ENCODE data around the gene ARHGAP15. TPM values are rescaled to one million over a fixed set of nuclear protein-coding genes. Genes with fewer than 3 reads are reported as not detected.

ARHGAP15 gene
- total and polyA plus RNA-seq, 2 experiments from 2014 or later: 0.26 TPM; not detected in 1

DNA sequence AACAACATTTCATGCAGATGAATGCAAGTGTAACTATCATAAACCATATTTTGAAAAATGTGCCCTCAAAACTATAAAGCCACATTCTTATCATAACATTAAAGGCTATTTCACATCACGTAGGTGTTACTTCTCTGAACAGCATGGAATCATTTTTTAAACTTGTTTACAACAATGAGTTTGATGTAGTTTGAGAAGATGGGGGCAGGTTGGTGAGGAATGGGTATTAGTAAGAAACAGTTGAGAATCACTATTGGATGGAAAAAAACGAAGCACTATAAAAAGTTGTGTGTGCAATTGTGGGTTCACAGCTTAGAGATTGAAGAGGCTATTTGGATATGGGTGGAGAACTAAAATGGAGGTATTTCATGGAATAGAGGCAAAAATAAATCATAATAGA lies 569.1 kb downstream of the ARHGAP15 start (continued):
- TF ChIP-seq, protein P1, sequence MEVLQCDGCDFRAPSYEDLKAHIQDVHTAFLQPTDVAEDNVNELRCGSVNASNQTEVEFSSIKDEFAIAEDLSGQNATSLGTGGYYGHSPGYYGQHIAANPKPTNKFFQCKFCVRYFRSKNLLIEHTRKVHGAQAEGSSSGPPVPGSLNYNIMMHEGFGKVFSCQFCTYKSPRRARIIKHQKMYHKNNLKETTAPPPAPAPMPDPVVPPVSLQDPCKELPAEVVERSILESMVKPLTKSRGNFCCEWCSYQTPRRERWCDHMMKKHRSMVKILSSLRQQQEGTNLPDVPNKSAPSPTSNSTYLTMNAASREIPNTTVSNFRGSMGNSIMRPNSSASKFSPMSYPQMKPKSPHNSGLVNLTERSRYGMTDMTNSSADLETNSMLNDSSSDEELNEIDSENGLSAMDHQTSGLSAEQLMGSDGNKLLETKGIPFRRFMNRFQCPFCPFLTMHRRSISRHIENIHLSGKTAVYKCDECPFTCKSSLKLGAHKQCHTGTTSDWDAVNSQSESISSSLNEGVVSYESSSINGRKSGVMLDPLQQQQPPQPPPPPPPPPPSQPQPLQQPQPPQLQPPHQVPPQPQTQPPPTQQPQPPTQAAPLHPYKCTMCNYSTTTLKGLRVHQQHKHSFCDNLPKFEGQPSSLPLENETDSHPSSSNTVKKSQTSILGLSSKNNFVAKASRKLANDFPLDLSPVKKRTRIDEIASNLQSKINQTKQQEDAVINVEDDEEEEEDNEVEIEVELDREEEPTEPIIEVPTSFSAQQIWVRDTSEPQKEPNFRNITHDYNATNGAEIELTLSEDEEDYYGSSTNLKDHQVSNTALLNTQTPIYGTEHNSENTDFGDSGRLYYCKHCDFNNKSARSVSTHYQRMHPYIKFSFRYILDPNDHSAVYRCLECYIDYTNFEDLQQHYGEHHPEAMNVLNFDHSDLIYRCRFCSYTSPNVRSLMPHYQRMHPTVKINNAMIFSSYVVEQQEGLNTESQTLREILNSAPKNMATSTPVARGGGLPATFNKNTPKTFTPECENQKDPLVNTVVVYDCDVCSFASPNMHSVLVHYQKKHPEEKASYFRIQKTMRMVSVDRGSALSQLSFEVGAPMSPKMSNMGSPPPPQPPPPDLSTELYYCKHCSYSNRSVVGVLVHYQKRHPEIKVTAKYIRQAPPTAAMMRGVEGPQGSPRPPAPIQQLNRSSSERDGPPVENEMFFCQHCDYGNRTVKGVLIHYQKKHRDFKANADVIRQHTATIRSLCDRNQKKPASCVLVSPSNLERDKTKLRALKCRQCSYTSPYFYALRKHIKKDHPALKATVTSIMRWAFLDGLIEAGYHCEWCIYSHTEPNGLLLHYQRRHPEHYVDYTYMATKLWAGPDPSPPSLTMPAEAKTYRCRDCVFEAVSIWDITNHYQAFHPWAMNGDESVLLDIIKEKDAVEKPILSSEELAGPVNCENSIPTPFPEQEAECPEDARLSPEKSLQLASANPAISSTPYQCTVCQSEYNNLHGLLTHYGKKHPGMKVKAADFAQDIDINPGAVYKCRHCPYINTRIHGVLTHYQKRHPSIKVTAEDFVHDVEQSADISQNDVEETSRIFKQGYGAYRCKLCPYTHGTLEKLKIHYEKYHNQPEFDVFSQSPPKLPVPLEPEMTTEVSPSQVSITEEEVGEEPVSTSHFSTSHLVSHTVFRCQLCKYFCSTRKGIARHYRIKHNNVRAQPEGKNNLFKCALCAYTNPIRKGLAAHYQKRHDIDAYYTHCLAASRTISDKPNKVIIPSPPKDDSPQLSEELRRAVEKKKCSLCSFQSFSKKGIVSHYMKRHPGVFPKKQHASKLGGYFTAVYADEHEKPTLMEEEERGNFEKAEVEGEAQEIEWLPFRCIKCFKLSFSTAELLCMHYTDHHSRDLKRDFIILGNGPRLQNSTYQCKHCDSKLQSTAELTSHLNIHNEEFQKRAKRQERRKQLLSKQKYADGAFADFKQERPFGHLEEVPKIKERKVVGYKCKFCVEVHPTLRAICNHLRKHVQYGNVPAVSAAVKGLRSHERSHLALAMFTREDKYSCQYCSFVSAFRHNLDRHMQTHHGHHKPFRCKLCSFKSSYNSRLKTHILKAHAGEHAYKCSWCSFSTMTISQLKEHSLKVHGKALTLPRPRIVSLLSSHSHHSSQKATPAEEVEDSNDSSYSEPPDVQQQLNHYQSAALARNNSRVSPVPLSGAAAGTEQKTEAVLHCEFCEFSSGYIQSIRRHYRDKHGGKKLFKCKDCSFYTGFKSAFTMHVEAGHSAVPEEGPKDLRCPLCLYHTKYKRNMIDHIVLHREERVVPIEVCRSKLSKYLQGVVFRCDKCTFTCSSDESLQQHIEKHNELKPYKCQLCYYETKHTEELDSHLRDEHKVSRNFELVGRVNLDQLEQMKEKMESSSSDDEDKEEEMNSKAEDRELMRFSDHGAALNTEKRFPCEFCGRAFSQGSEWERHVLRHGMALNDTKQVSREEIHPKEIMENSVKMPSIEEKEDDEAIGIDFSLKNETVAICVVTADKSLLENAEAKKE (CRISPR knock-in tag; IDR thresholded peaks at IDR 0.05): no peak
- TF ChIP-seq CREB1 (CRISPR knock-in tag; IDR thresholded peaks at IDR 0.05; ENCODE audit: low read depth): no peak

DNA sequence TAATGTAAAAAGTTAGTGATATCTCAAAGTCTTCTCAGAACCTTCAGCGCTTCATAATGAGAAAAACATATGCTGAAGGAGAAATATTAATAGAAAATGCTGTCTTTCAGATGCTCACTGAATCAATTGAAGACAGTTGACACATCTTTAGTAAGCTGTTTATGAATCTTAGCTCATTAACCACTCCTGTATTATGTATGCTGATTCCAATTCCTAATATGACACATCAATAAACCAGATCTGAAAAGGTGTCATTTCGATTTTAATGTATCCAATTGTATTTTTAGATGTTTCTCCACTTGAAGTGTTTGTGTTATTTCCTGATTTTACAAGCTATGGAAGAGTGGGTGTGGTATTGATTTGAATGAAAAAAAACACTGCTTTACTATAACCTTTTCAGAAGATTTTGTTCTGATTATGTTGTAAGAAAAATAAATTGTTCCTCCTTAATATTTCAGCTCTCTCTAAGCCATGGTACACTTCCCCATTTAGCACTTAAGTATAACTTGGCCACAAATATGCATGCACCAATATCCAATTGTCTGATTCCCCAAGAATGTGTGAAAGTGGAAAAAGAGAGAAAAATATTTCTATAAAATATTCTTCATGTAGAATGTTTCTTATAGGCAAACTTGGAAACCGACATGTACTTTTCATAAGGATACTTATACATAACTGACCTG lies 569.8 kb downstream of the ARHGAP15 start:
- H3K9me2 ChIP-seq (ENCODE audit: insufficient read depth): no peaks in the 10 kb centered on the region
- no peak for ATAC-seq
- Mint-ChIP-seq H3K4me1 (peaks cover 3% of the 10 kb centered on the region; the same call in 2 of the 3 replicates), H3K27me3 (ENCODE audit: insufficient read depth, low read depth, poor library complexity) (no peaks in the 10 kb centered on the region), H3K36me3 (ENCODE audit: low read depth) (no peaks in the 10 kb centered on the region), H3K9me3 (no peaks in the 10 kb centered on the region), H3K27ac (no peak overlapping the region), H3K4me3 (no peak overlapping the region)
- H3K4me3 ChIP-seq: no peak overlapping the region
- no peaks in the 10 kb centered on the region for H3K27me3 ChIP-seq (ENCODE audit: insufficient read depth)
- H4K20me1 ChIP-seq (replicated peaks; ENCODE audit: insufficient read depth): no peaks in the 10 kb centered on the region
- H3K4me2 ChIP-seq: no peak overlapping the region
- no peaks in the 10 kb centered on the region for H3K79me2 ChIP-seq (replicated peaks; ENCODE audit: insufficient read depth)
- H3K4me1 ChIP-seq (ENCODE audit: insufficient read depth): no peaks in the 10 kb centered on the region
- no peaks in the 10 kb centered on the region for H3F3A ChIP-seq (replicated peaks; ENCODE audit: low read depth)
- DNase-seq (ENCODE audit: low spot score): no peak
- H3K27ac ChIP-seq (ENCODE audit: low read depth): no peak overlapping the region
- H2AFZ ChIP-seq: no peak overlapping the region
- H3K36me3 ChIP-seq (ENCODE audit: insufficient read depth): no peaks in the 10 kb centered on the region
- TF ChIP-seq, protein P1 (CRISPR knock-in tag; IDR thresholded peaks at IDR 0.05): no peak
- TF ChIP-seq POLR2AphosphoS5 (IDR thresholded peaks at IDR 0.05; ENCODE audit: low read depth): no peak
- TF ChIP-seq, protein P2, sequence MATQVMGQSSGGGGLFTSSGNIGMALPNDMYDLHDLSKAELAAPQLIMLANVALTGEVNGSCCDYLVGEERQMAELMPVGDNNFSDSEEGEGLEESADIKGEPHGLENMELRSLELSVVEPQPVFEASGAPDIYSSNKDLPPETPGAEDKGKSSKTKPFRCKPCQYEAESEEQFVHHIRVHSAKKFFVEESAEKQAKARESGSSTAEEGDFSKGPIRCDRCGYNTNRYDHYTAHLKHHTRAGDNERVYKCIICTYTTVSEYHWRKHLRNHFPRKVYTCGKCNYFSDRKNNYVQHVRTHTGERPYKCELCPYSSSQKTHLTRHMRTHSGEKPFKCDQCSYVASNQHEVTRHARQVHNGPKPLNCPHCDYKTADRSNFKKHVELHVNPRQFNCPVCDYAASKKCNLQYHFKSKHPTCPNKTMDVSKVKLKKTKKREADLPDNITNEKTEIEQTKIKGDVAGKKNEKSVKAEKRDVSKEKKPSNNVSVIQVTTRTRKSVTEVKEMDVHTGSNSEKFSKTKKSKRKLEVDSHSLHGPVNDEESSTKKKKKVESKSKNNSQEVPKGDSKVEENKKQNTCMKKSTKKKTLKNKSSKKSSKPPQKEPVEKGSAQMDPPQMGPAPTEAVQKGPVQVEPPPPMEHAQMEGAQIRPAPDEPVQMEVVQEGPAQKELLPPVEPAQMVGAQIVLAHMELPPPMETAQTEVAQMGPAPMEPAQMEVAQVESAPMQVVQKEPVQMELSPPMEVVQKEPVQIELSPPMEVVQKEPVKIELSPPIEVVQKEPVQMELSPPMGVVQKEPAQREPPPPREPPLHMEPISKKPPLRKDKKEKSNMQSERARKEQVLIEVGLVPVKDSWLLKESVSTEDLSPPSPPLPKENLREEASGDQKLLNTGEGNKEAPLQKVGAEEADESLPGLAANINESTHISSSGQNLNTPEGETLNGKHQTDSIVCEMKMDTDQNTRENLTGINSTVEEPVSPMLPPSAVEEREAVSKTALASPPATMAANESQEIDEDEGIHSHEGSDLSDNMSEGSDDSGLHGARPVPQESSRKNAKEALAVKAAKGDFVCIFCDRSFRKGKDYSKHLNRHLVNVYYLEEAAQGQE (IDR thresholded peaks at IDR 0.05; ENCODE audit: unreplicated experiment): no peak
- TF ChIP-seq EZH2phosphoT487 (IDR thresholded peaks at IDR 0.05; ENCODE audit: unreplicated experiment): no peak

All from GM23338 (cell line).